HG03139 (cell line): ENCODE measurements around the gene KNTC1.
"Not testable (repeated sequence)": the region's sequence is repeated elsewhere in the genome, so short reads cannot be mapped to it uniquely, and the experiment has no call there.

ENCODE experiments used
- ATAC-seq: cut with Tn5 transposase; IDR thresholded peaks from one replicate; pipeline ENCODE4 v1.9.1; 2021; ENCODE audit not compliant: unreplicated experiment

Gene KNTC1

GRCh38 chr12:122558745-122559641, 31.9 kb downstream of the KNTC1 start:
- no peak for ATAC-seq

- ATAC-seq, result no peak
Measured at GRCh38 chr12:122560138-122560537, 33.1 kb downstream of the KNTC1 start.

DNA sequence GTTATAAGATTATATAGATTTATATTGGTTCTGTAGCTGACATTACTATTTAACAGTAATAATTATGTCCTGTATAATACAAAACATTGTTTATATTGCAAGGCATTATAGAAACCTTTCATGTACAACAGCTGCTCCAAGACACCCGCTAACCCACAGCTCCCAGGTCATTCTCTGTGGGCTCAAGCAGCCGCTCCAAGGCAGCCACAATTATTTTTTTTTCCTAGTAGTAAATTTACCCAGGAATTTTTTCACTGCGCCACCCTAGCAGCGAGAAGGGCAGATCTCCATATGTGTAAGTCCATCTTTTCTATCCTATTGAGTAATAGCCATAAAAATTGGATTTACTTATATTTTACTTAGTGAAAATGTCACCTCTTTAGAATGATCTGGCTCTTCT, 36.3 kb downstream of the KNTC1 start:
- no peak for ATAC-seq

DNA sequence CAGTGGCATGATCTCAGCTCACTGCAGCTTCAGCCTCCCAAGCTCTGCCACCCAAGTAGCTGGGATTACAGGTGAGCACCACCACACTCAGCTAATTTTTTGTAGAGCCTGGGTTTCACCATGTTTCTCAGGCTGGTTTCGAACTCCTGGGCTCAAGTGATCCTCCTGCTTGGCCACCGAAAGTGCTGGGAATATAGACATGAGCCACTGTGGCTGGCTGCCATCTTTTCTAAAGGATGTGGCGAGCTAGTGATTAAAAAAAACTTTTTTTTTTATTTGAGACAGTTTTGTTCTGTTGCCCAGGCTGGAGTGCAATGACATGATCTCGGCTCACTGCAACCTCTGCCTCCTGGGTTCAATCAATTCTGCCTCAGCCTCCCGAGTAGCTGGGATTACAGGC, 39.8 kb downstream of the KNTC1 start:
- ATAC-seq, result not testable (repeated sequence)

- ATAC-seq, result no peak
Measured at GRCh38 chr12:122569288-122569687, 42.2 kb downstream of the KNTC1 start.

DNA sequence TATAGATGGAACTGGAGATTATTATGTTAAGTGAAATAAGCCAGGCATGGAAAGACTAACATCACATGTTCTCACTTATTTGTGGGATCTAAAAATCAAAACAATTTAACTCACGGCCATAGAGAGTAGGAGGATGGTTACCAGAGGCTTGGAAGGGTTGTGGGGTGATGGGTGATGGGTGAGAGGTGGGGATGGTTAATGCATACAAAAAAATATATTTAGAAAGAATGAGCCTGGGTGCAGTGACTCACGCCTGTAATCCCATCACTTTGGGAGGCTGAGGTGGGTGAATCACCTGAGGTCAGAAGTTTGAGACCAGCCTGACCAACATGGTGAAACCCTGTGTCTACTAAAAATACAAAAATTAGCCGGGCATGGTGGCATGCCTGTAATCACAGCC, 43.0 kb downstream of the KNTC1 start:
- ATAC-seq, result not testable (repeated sequence)

DNA sequence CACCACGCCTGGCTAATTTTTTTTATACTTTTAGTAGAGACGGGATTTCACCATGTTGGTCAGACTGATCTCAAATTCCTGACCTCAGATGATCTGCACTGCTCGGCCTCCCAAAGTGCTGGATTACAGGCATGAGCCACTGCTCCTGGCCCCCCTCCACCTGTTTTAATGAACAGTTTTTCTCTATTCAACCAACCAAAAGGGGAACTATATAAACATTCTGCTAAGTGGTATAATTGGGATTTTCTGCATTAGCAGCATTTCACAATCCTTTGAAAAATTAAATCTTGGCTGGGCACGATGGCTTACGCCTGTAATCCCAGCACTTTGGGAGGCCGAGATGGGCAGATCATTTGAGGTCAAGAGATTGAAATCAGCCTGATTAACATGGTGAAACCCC, 44.8 kb downstream of the KNTC1 start:
- no peak for ATAC-seq

DNA sequence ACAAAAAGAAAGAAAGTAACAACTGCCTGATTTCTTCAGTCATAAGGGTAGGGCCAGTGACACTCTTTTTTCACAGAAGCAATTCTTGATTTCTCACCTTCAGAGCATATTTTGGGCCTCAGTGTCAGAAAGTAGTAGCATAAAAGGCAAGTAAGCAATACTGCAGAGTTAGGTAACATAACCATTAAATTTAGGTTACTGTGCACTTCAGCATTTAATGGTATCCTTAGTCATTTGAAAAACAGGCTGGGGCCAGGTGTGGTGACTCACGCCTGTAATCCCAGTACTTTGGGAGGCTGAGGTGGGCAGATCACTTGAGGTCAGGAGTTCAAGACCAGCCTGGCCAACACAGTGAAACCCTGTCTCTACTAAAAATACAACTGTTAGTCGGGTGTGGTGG, 56.2 kb downstream of the KNTC1 start:
- not testable (repeated sequence) for ATAC-seq

- ATAC-seq, result no peak
Measured at GRCh38 chr12:122584177-122584863, 57.3 kb downstream of the KNTC1 start.

- ATAC-seq, result no peak
Measured at GRCh38 chr12:122590990-122591389, 63.9 kb downstream of the KNTC1 start.

GRCh38 chr12:122591966-122592365, 64.9 kb downstream of the KNTC1 start:
- not testable (repeated sequence) for ATAC-seq

DNA sequence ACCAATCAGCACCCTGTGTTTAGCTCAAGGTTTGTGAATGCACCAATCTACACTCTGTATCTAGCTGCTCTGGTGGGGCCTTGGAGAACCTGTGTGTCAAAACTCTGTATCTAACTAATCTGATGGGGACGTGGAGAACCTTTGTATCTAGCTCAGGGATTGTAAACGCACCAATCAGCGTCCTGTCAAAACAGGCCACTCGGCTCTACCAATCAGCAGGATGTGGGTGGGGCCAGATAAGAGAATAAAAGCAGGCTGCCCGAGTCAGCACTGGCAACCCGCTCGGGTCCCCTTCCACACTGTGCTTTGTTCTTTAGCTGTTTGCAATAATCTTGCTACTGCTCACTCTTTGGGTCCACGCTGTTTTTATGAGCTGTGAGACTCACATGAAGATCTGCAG, 65.5 kb downstream of the KNTC1 start:
- not testable (repeated sequence) for ATAC-seq

GRCh38 chr12:122593910-122594309, 66.9 kb downstream of the KNTC1 start:
- no peak for ATAC-seq

- no peak for ATAC-seq
Measured at GRCh38 chr12:122596838-122597237, 69.8 kb downstream of the KNTC1 start.

DNA sequence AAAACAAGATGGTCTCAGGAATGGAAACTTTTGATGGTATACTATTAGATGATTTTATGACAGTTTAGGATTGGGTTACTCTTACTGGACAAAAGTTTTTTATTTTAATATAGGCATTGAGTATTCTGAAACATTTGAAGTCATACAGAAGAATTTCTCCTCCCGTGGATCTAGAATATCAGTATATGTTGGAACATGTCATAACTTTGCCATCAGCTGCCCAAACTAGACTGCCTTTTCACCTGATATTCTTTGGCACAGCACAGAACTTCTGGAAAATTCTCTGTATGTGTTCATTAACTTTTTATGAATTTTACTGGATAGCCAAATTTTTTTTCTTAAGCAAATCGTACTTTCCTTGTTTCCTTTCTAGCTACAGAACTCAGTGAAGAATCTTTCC, 75.4 kb downstream of the KNTC1 start:
- no peak for ATAC-seq

DNA sequence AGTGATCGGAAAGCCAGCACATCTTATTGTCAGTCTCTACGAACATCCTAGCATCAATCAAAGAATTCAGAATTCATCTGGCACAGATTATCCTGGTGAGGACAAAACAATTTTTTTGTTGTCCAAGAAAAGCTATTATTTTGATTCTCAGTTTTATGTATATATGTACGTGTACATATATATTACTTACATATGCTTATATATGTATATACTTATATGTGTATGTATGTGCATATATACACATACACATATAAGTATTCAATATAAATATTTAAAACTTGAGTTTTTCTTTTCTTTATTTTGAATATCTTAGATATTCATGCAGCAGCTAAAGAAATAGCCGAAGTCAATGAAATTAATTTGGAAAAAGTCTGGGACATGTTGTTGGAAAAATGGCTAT, 77.9 kb downstream of the KNTC1 start:
- ATAC-seq, result no peak

DNA sequence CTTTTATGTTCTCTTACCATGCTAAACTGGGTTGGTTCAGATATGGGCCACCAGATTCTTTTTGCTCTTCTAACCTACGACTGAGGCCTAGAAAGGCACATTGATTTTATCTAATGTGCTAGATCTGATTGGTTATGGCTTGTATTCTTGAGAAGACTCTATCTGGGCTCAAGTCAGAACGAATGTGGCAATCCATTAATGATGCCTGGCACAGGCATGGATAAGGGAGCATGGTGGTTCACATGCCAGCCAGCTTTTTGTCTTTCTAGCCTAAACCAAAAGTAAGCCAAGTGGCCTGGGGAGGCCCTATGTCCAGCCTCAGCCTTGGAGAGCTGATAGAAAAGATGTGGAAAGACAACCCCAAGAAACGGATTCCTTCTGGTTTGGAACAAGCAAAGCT, 82.7 kb downstream of the KNTC1 start:
- ATAC-seq, result no peak

GRCh38 chr12:122610207-122610606, 83.2 kb downstream of the KNTC1 start:
- no peak for ATAC-seq

DNA sequence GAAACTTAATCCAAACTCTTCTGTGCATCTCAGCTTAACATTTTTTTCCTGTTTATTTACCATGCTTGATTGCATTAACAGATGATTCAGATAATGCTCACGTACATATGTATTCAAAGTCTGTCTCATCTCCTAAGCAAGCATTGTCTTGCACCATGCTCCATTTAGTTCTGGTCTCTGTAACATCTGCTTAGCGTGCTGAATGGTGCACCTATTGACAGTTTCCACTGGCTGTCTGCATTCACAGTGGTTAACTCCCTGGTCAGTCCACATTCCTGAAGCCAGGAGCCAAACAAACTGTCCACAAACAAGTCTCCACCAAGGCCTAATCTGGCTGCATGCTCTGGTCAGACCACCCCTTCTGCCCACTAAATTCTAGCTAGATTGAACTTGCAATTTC, 83.9 kb downstream of the KNTC1 start:
- ATAC-seq, result no peak

GRCh38 chr12:122614839-122615238, 87.8 kb downstream of the KNTC1 start:
- ATAC-seq, result no peak

DNA sequence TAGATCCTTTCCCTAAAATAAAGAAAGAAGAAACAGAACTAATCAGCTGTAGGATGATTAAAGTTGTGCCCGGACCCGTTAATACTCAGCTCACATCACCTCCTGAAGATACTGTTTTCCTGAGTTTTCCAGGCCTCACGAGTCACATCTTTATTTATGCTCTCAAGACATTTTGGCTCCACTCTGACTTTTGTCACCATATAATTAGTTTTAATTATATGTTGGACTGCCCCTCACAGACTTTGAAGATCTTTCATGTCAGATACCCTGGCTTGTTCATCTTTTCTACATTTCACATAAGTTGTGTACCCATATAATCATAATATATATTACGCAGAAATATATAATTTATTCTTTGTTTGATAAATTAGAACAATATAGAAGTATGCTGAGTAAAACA, 88.7 kb downstream of the KNTC1 start:
- ATAC-seq, result no peak

DNA sequence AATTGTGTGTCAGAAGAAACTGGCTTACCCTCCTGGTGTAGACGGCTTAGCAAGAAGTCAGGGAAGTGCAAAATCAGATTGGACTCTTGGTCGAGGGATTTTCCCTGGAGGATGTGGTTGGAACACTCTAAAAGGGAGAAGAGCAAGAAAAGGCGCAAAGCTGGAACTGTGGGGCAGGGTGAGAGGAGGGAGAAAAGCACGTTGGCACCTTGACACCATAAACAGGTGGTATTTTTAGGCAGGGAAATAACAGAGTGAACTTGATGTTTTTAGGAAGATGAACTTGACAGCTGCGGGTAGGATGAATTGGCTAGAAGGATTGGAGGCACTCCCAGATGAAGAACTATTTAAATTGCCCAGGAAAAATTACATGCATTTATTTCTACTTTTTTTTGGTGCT, 108.4 kb downstream of the KNTC1 start:
- ATAC-seq, result no peak
